Measurements from ENCODE around the gene CORO1C.

DNA sequence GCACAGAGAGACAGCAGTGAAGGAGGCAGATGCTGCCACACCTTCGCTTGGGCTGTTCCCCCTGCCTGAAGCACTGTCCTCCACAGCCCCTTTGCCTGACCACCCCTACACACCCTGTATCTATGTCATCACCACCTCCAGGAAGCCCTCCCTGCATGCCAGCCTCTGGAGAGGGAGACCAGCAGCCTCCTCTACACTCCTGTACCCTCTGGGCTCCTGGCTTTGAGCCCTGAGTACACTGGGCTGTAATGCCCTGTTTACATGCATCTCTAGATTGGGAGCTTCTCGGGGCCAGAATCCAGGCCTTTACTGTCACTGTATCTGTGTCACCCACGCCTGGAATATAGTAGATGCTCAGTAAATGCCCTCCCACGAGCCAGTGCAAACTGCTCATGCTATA is 127.6 kb downstream of the CORO1C start:
- TF ChIP-seq, protein P1, sequence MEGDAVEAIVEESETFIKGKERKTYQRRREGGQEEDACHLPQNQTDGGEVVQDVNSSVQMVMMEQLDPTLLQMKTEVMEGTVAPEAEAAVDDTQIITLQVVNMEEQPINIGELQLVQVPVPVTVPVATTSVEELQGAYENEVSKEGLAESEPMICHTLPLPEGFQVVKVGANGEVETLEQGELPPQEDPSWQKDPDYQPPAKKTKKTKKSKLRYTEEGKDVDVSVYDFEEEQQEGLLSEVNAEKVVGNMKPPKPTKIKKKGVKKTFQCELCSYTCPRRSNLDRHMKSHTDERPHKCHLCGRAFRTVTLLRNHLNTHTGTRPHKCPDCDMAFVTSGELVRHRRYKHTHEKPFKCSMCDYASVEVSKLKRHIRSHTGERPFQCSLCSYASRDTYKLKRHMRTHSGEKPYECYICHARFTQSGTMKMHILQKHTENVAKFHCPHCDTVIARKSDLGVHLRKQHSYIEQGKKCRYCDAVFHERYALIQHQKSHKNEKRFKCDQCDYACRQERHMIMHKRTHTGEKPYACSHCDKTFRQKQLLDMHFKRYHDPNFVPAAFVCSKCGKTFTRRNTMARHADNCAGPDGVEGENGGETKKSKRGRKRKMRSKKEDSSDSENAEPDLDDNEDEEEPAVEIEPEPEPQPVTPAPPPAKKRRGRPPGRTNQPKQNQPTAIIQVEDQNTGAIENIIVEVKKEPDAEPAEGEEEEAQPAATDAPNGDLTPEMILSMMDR (IDR thresholded peaks at IDR 0.05): no peak
- TF ChIP-seq EZH2 (IDR thresholded peaks at IDR 0.05): no peak
